HepG2 (cell line): Measurements from ENCODE around the gene CEBPG. TPM values are rescaled to one million over a fixed set of nuclear protein-coding genes. Genes with fewer than 3 reads are reported as not detected.

Source experiments
- CTCF ChIP-seq: sonication (generic); formaldehyde crosslinking; IDR thresholded peaks from 2 replicates; pipeline ENCODE4 v1.5.0; 2020; ENCODE audit warnings: mild to moderate bottlenecking, missing genetic modification reagents, moderate library complexity
- HDAC2 ChIP-seq: sonication (generic); formaldehyde crosslinking; IDR thresholded peaks from 2 replicates; pipeline ENCODE4 v1.4.0; 2020; ENCODE audit warnings: missing genetic modification reagents
- HES4 ChIP-seq: sonication (generic); formaldehyde crosslinking; IDR thresholded peaks from 2 replicates; pipeline ENCODE4 v1.9.0; 2021; ENCODE audit warnings: mild to moderate bottlenecking, missing genetic modification reagents, borderline replicate concordance
- MAZ ChIP-seq, 2 experiments: sonication (generic) in 1 of 2; formaldehyde crosslinking in 1 of 2; IDR thresholded peaks; 2 replicates each; pipeline versions ENCODE4 v1.5.0 to v1.6.1; 2012 to 2020; ENCODE audit warnings: low read depth in 2 of 2, mild to moderate bottlenecking in 2 of 2, borderline replicate concordance in 1 of 2, improper control_type of control experiment in 1 of 2, low read length in 1 of 2, missing genetic modification reagents in 1 of 2, moderate library complexity in 1 of 2
- NCOA2 ChIP-seq: sonication (generic); formaldehyde crosslinking; IDR thresholded peaks from 2 replicates; pipeline ENCODE4 v1.8.0; 2022; ENCODE audit warnings: inconsistent platforms
- PAXIP1 ChIP-seq: sonication (generic); formaldehyde crosslinking; conservative IDR thresholded peaks from 2 replicates; pipeline ENCODE4 v1.4.0; 2020; ENCODE audit warnings: mild to moderate bottlenecking, missing genetic modification reagents, moderate library complexity
- POGZ ChIP-seq: sonication (generic); formaldehyde crosslinking; IDR thresholded peaks from 2 replicates; pipeline ENCODE4 v1.4.0; 2020; ENCODE audit warnings: mild to moderate bottlenecking, missing genetic modification reagents
- RARA ChIP-seq: IDR thresholded peaks from 2 replicates; pipeline ENCODE4 v1.6.1; 2016; ENCODE audit warnings: missing genetic modification reagents, missing compliant biosample characterization
- TCF12 ChIP-seq, 2 experiments: fragments of 450-650 bp in 1 of 2; sonication (generic) in 1 of 2; formaldehyde crosslinking in 1 of 2; IDR thresholded peaks; 2 replicates each; pipeline versions ENCODE4 v1.6.1 to v1.8.0; 2017 to 2022; ENCODE audit warnings: antibody characterized with exemption in 1 of 2, mild to moderate bottlenecking in 1 of 2, missing genetic modification reagents in 1 of 2, moderate library complexity in 1 of 2
- TERF1 ChIP-seq: sonication (generic); formaldehyde crosslinking; IDR thresholded peaks from 2 replicates; pipeline ENCODE4 v1.8.0; 2022; ENCODE audit warnings: mild to moderate bottlenecking, missing genetic modification reagents, moderate library complexity
- ZFP1 ChIP-seq: IDR thresholded peaks from 2 replicates; pipeline ENCODE4 v1.6.1; 2016
- ZHX2 ChIP-seq, 2 experiments: sonication (generic) in 1 of 2; formaldehyde crosslinking in 1 of 2; IDR thresholded peaks; 2 replicates each; pipeline versions ENCODE4 v1.6.1 to v1.9.0; 2014 to 2022; ENCODE audit warnings: antibody characterized with exemption in 1 of 2, borderline replicate concordance in 1 of 2, inconsistent platforms in 1 of 2, low read depth in 1 of 2, missing genetic modification reagents in 1 of 2
- ZNF883 ChIP-seq: sonication (generic); formaldehyde crosslinking; IDR thresholded peaks from 2 replicates; pipeline ENCODE4 v1.5.1; 2020; ENCODE audit warnings: mild to moderate bottlenecking, missing genetic modification reagents; ENCODE audit errors: not compliant biosample characterization
- polyA plus RNA-seq, 8 experiments: library from polyadenylated mRNA; depleted of rRNA in 3 of 8; stranded (reverse) in 7 of 8; unstranded in 1 of 8; fragments of >200 nt; fragmentation: Illumina TruSeq in 4 of 8; extraction: Trizol in 4 of 8; gene quantifications; 2 replicates each; pipeline versions ENCODE4 v1.2.1 to v1.2.3, GENCODE V29; 2011 to 2016; ENCODE audit warnings: low read depth in 4 of 8, missing spikeins in 1 of 8, mixed read lengths in 1 of 8; ENCODE audit not compliant: insufficient read depth in 1 of 8
- total RNA-seq, 5 experiments: library from RNA; depleted of rRNA; stranded (reverse); fragments of >200 nt; fragmentation: Illumina TruSeq; extraction: Trizol; gene quantifications; 2 replicates each; pipeline ENCODE4 v1.2.3, GENCODE V29; 2016; ENCODE audit warnings: low read depth in 1 of 5

CEBPG gene
- total and polyA plus RNA-seq, 2 of the 13 experiments (the other 11 are each of a cell fraction or from before 2014, with no cell fraction given), result 25.7 to 34.3 TPM

GRCh38 chr19:33399745-33400681, 26.5 kb downstream of the CEBPG start (continued):
- TF ChIP-seq ZHX2 (IDR thresholded peaks at IDR 0.05; ENCODE audit: low read depth), result no peak
- no peak for TF ChIP-seq ZHX2 (CRISPR knock-in tag; IDR thresholded peaks at IDR 0.05; ENCODE audit: borderline replicate concordance)
- no peak for TF ChIP-seq ZNF883
- no peak for TF ChIP-seq TCF12 (IDR thresholded peaks at IDR 0.05)
- no peak for TF ChIP-seq TCF12 (CRISPR knock-in tag; IDR thresholded peaks at IDR 0.05)
- peak; percentile 23 for TF ChIP-seq CTCF (CRISPR knock-in tag)
- no peak for TF ChIP-seq ZFP1
- peak; percentile 45; the same call in 1 of the 2 replicates for TF ChIP-seq MAZ (IDR thresholded peaks at IDR 0.05; ENCODE audit: borderline replicate concordance, low read depth, low read length)
- no peak for TF ChIP-seq MAZ (CRISPR knock-in tag; IDR thresholded peaks at IDR 0.05; ENCODE audit: low read depth)
- TF ChIP-seq HDAC2 (CRISPR knock-in tag), result peak; percentile 58
- TF ChIP-seq POGZ, result peak; percentile 57
- peak; percentile 70 for TF ChIP-seq RARA (CRISPR knock-in tag)
- TF ChIP-seq HES4 (CRISPR knock-in tag), result peak; percentile 74; the same call in 1 of the 2 replicates
- TF ChIP-seq PAXIP1 (CRISPR knock-in tag), result peak; percentile 82
- TF ChIP-seq NCOA2 (CRISPR knock-in tag), result peak; percentile 31; the same call in 1 of the 2 replicates
- no peak for TF ChIP-seq TERF1
